Peyer's patch (tissue), 4 donors: ENCODE data around the gene LRRC61. TPM values are rescaled to one million over a fixed set of nuclear protein-coding genes. Genes with fewer than 3 reads are reported as not detected.

ENCODE experiments used
- DNase-seq, 3 donors: peaks; one replicate each; pipeline ENCODE4 v3.0.0-alpha.2; 2017 to 2019
- H3K27ac ChIP-seq, 4 donors: fragments of 200-600 bp; sonication (generic); one replicate each; pipeline ENCODE4 v1.5.1; 2016 to 2019
- H3K27me3 ChIP-seq, 2 donors: fragments of 200-600 bp; sonication (generic); one replicate each; pipeline ENCODE4 v1.5.1; 2019
- H3K36me3 ChIP-seq, 3 donors: fragments of 200-600 bp; sonication (generic); one replicate each; pipeline ENCODE4 v1.5.1; 2016 to 2019
- H3K4me1 ChIP-seq, 4 donors: fragments of 200-600 bp; sonication (generic); one replicate each; pipeline ENCODE4 v1.5.1; 2016 to 2019
- H3K4me3 ChIP-seq, 4 donors: fragments of 200-600 bp; sonication (generic); 1 replicate in 3 of 4; 2 replicates in 1 of 4; pipeline ENCODE4 v1.5.1; 2016 to 2019; ENCODE audit warnings: mild to moderate bottlenecking in 1 of 4
- H3K9me3 ChIP-seq, 4 donors: fragments of 200-600 bp; sonication (generic); one replicate each; pipeline ENCODE4 v1.5.1; 2016 to 2019; ENCODE audit warnings: mild to moderate bottlenecking in 1 of 4
- CTCF ChIP-seq, 6 experiments: fragments of 450-650 bp in 4 of 6; fragments of 200-600 bp in 2 of 6; sonication (generic) in 1 of 6; IDR thresholded peaks; one replicate each; pipeline ENCODE4 v1.5.1; 2017 to 2019; ENCODE audit warnings: antibody characterized with exemption in 6 of 6, mild to moderate bottlenecking in 3 of 6, moderate library complexity in 1 of 6
- POLR2A ChIP-seq, 2 donors: fragments of 450-650 bp; IDR thresholded peaks; one replicate each; pipeline ENCODE4 v1.5.1; 2017; ENCODE audit warnings: antibody characterized with exemption in 2 of 2, mild to moderate bottlenecking in 2 of 2, moderate library complexity in 2 of 2
- total RNA-seq, 4 donors: library from RNA; depleted of rRNA; stranded (reverse); fragments of >200 nt; gene quantifications; one replicate each; pipeline ENCODE4 v1.1.0, GENCODE V29; 2016

LRRC61 gene
- total RNA-seq, 4 donors from 2014 or later = 19.3 to 22.1 (median 20.0) TPM

- H3K27ac ChIP-seq = peak overlapping the region in 1 of 4 donors; percentile 51
- TF ChIP-seq CTCF (IDR thresholded peaks at IDR 0.05) (no peak), POLR2A (IDR thresholded peaks at IDR 0.05) (no peak)
- H3K9me3 ChIP-seq = no peaks in the 10 kb centered on the region
- no peaks in the 10 kb centered on the region for H3K27me3 ChIP-seq
- H3K4me3 ChIP-seq = no peak overlapping the region
- no peaks in the 10 kb centered on the region for H3K36me3 ChIP-seq
- peaks cover 0 to 62% (median 2%) of the 10 kb centered on the region in 4 donors for H3K4me1 ChIP-seq
- DNase-seq = no peak
Measured at GRCh38 chr7:150381785-150382122, 58.6 kb downstream of the LRRC61 start.

GRCh38 chr7:150382123-150382843 is 59.1 kb downstream of the LRRC61 start:
- Histone ChIP-seq H3K27me3 (no peaks in the 10 kb centered on the region), H3K27ac (peak overlapping the region in 1 of 4 donors; percentile 51), H3K9me3 (no peaks in the 10 kb centered on the region), H3K36me3 (no peaks in the 10 kb centered on the region), H3K4me1 (peaks cover 0 to 57% (median 1%) of the 10 kb centered on the region in 4 donors), H3K4me3 (no peak overlapping the region)
- TF ChIP-seq CTCF (IDR thresholded peaks at IDR 0.05) (peak in 1 of 6 experiments; percentile 12), POLR2A (IDR thresholded peaks at IDR 0.05) (no peak)
- DNase-seq = peak in 1 of 3 donors; percentile 54

- H3K27me3 ChIP-seq = no peaks in the 10 kb centered on the region
- H3K36me3 ChIP-seq = no peaks in the 10 kb centered on the region
- H3K27ac ChIP-seq = peak overlapping the region in 1 of 4 donors; percentile 51
- no peak for DNase-seq
- peaks cover 0 to 52% (median 0%) of the 10 kb centered on the region in 4 donors for H3K4me1 ChIP-seq
- H3K4me3 ChIP-seq = no peak overlapping the region
- TF ChIP-seq CTCF (IDR thresholded peaks at IDR 0.05) (no peak), POLR2A (IDR thresholded peaks at IDR 0.05) (no peak)
- H3K9me3 ChIP-seq = no peaks in the 10 kb centered on the region
Measured at GRCh38 chr7:150382844-150383225, 59.7 kb downstream of the LRRC61 start.

GRCh38 chr7:150383710-150384397 is 60.7 kb downstream of the LRRC61 start:
- TF ChIP-seq CTCF (IDR thresholded peaks at IDR 0.05) (peak in 1 of 6 experiments; percentile 8), POLR2A (IDR thresholded peaks at IDR 0.05) (peak in 1 of 2 donors; percentile 41)
- H3K4me1 ChIP-seq = peaks cover 0 to 46% (median 0%) of the 10 kb centered on the region in 4 donors

GRCh38 chr7:150384406-150385301 is 61.5 kb downstream of the LRRC61 start:
- Histone ChIP-seq H3K4me3 (no peak overlapping the region), H3K36me3 (no peaks in the 10 kb centered on the region), H3K4me1 (peaks cover 0 to 44% (median 0%) of the 10 kb centered on the region in 4 donors), H3K27me3 (no peaks in the 10 kb centered on the region), H3K27ac (peak overlapping the region in 1 of 4 donors; percentile 66), H3K9me3 (no peaks in the 10 kb centered on the region)
- TF ChIP-seq POLR2A (IDR thresholded peaks at IDR 0.05) (no peak), CTCF (IDR thresholded peaks at IDR 0.05) (no peak)
- peak in 1 of 3 donors; percentile 42 for DNase-seq

More at GRCh38 chr7:150383710-150384397, 60.7 kb downstream of the LRRC61 start:
- peak overlapping the region in 1 of 4 donors; percentile 66 for H3K27ac ChIP-seq
- no peaks in the 10 kb centered on the region for H3K27me3 ChIP-seq
- H3K9me3 ChIP-seq = no peaks in the 10 kb centered on the region
- H3K36me3 ChIP-seq = no peaks in the 10 kb centered on the region
- H3K4me3 ChIP-seq = no peak overlapping the region
- DNase-seq = peak in 2 of 3 donors; percentile 74
